ENCODE results near the gene ZNF197.
"Not testable (repeated sequence)": the region's sequence is repeated elsewhere in the genome, so short reads cannot be mapped to it uniquely, and the experiment has no call there.

The ZNF197 gene

GRCh38 chr3:44665173-44665572 is 40.3 kb downstream of the ZNF197 start:
- DNase-seq: no peak

GRCh38 chr3:44666346-44666745 is 41.5 kb downstream of the ZNF197 start:
- no peak for DNase-seq

- DNase-seq: no peak
Measured at GRCh38 chr3:44669760-44670159, 44.9 kb downstream of the ZNF197 start.

- DNase-seq: not testable (repeated sequence)
Measured at GRCh38 chr3:44673466-44673865, 48.6 kb downstream of the ZNF197 start.

GRCh38 chr3:44674211-44674610 is 49.4 kb downstream of the ZNF197 start:
- DNase-seq: no peak

- DNase-seq: no peak
Measured at GRCh38 chr3:44678480-44679116, 53.8 kb downstream of the ZNF197 start.

GRCh38 chr3:44680921-44681455 is 56.2 kb downstream of the ZNF197 start:
- DNase-seq: no peak

- no peak for DNase-seq
Measured at GRCh38 chr3:44682182-44682896, 57.5 kb downstream of the ZNF197 start.

GRCh38 chr3:44685128-44685800 is 60.4 kb downstream of the ZNF197 start:
- DNase-seq: peak; percentile 12 to 70

GRCh38 chr3:44687898-44688297 is 63.1 kb downstream of the ZNF197 start:
- DNase-seq: no peak
